Globus pallidus (tissue), 1 donor: ENCODE data around the gene NIN.
"Not testable (repeated sequence)": the region's sequence is repeated elsewhere in the genome, so short reads cannot be mapped to it uniquely, and the experiment has no call there.

Experiments
- DNase-seq: peaks from one replicate; pipeline ENCODE4 v3.0.0-alpha.2; 2015; ENCODE audit warnings: low spot score

Gene NIN

DNA sequence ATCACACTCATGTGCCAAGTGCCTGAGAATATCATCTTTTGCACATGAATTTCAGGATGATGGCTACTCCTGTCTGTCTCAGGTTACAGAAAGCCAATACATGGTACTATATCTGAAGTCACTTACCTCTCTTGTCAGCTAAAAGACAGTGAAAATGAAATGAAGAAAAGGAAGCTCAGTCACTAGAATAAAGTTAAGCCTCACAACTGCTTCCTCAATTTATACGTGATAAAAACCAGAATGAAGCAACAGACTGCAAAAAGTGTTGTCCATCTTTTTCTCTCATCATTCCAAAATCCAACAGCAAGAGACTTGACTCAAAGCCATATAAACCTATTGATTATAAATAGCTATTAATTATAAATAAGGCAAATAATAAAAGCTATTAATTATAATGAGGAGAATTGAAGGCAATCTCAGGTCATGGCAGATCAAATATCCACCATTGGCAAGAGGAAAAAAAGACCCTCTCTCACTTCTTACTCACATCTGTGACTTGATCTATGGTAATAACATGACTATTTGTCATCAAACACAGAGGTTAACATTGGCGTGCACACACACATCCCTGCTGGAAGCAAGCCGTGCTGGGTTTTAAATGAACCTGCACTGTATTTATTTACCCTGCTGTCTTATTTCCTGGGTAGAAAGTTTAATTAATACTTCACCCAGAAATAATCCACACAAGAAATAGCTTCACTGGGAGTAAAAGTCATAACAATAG lies 10.0 kb downstream of the NIN start:
- DNase-seq: no peak

DNA sequence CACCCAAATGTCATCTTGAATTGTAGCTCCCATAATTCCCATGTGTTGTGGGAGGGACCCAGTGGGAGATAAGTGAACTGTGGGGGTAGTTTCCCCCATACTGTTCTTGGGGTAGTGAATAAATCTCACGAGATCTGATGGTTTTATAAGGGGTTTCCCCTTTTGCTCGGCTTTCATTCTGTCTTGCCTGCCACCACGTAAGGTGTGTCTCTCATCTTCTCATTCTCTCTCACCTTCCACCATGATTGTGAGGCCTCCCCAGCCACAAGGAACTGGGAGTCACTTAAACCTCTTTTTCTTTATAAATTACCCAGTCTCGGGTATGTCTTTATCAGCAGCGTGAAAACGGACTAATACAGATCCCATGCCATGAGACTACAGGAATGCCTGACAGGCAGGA lies 11.7 kb downstream of the NIN start:
- not testable (repeated sequence) for DNase-seq

DNA sequence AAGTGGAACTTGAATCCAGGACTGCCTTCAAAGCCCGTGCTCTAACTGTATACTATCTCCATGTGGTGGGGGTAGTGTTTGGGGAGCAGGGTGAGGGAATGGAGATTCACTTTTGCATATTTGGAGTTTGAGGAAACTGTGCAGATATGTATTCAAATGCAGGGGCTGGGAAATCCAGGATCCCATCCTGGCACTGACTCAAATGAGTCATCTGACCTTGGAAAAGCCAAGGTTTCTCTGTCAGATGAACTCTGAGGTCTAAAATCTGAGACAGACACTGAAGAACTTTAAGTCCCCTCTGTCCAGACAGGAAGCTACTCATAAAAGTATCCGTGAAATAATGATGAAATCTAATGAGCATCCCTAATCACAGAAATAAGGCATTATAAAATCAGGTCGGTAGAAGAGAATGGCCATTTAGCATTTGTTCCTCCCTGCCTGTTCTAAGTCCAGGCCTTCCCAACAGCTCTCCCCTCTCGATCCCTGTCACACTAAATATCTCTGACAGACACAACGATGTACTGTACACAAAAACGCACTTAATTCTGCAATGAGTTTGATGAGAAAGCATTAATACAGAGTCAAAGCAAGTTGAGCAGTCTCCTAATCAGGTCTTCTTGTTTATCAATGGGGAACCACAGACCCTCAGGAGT lies 14.4 kb downstream of the NIN start:
- no peak for DNase-seq

DNA sequence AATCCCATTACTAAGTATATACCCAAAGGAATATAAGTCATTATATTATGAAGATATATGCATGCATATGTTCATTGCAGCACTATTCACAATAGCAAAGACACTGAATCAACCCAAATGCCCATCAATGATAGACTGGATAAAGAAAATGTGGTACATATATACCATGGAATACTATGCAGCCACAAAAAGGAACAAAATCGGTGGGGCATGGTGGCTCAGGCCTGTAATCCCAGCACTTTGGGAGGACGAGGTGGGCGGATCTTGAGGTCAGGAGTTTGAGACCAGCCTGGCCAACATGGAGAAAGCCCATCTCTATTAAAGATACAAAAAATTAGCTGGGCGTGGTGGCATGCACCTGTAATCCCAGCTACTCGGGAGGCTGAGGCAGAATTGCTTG lies 15.4 kb downstream of the NIN start:
- DNase-seq: not testable (repeated sequence)

DNA sequence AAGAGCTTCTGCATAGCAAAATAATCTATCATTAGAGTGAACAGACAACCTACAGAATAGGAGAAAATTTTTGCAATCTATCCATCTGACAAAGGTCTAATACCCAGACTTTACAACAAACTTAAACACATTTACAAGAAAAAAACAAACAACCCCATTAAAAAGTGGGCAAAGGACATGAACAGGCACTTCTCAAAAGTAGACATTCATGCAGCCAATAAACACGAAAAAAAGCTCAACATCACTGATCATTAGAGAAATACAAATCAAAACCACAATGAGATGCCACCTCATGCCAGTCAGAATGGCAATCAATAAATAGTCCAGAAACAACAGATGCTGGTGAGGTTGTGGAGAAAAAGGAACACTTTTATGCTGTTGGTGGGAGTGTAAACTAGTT lies 15.9 kb downstream of the NIN start:
- DNase-seq: not testable (repeated sequence)

DNA sequence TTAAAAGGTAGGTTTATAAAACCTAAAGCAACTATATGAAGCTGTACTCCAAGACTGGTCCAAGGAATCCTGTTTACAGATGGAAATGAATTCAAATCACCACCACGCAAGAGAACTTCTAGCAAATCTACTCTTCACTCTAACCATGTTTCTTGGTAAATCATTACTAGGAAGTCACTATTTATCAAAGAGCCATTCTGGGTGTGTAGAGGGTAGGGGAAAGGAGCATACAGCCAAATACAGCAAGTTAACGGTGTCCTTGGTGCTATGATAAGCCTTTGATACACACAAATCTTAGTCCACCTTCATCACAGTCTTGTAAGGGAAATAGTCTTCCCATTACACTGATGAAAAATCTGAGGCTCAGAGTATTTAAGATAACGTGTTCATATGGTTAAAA lies 16.8 kb downstream of the NIN start:
- no peak for DNase-seq

DNA sequence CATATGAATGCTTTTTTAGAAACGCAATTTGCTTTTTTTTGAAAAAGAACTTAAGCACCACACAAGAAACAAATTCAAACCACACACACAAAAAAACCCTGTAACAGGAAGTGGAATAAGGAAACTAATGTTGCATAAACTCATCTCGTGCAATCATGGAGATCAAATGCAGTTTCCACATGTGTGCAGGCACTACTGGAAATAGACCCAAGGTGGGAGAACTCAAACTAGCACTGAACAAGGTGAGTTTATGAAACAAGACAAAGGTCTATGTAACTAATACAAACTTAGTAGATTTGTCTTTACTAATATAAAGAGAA lies 17.5 kb downstream of the NIN start:
- DNase-seq: no peak

DNA sequence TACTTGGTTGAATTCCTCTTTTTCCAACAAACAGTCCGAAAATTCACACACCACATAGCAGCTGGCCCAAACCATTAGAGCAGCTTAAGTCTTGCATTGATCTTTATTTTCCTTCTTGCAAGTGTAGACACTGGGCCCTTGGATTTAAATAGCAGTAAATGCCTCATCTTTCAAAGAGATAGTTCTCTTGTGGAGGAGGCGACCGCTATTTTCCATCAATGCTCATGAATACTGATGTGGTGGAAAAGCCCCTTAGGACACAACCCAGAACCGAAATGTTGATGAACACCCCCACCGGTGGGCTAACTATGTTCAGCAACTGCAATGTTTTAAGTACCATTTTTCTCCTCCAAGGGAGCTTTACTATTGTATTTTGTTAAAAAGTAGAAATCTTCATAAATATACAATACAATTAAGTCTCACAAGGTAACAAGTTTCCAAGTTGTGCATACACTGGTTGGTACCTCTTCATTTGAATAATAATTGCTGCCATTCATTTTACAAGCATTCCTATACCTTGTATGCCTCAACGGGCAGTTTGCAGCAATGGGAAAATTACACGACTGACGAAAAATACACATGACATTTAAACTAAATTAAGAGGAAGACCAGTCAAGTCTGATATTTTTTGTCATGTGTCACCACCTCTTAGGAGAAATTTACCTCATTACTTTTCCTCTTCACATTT lies 18.0 kb downstream of the NIN start:
- no peak for DNase-seq

DNA sequence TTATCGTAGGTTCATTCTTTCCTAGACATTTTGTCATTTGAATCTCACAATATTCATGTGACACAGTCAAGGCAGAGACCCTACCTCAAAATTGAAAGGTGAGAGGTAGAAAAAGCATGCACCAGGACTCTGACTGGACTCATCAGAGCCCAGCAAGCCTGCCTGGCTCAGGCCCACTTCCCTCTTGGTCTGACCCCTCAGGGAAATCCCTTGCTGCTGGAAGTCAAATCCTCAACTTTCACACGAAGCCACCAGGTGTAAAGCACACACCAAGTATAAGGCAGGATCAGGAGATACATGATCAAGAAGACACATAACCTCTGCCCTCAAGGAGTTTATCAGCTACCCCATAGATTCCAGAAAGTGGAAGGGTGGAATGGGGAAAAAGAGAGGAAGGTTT lies 18.8 kb downstream of the NIN start:
- no peak for DNase-seq

DNA sequence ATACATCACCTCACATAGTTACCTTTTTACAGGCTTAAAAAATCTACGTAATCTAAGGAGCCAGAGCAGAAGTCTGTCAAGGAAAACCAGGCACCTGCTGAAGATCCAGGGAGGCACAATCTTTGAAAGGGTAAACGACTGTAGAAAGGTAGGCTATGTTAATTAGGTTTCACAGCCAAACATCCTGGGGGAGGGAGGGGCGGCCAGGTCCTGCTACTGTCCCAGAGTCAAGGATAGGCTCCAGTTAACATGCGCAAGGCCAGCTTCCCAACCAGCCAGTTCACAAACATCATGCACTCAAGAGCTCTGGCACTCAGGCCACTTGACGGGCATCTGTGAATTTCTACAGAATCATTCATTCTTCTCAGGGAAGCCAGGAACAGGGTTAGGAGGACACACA lies 22.9 kb downstream of the NIN start:
- no peak for DNase-seq

DNA sequence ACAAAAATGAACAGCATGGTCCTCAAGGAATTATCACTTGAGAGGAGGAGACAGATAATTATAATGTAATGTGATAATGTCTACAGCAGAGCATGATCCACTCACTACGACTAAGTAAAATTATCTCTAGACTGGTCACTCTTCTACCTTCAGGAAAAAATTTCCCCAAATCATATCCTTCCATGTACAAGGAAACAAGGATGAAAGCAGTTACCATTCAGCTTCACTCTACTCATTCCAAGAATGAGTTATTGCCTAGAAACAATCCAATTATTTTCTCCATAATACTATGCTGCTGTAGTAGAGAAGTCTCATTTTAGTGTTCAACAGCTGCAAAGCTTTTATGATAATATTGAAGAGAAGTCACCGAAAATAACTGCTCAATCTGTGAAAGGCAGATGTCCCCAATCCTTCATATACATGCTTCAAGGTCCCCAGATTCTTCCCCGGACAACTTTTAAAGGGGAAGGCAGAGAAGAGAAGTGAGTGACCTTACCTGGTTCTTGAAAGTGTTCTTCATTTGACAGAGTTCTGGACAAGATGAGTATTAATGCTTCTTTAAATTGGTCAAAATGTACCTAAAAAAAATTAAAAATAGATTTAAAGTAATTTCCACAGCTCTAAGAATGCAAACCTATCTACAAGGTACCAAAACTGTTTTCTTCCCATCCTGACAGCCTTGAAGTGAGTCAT lies 24.6 kb downstream of the NIN start:
- DNase-seq: no peak

DNA sequence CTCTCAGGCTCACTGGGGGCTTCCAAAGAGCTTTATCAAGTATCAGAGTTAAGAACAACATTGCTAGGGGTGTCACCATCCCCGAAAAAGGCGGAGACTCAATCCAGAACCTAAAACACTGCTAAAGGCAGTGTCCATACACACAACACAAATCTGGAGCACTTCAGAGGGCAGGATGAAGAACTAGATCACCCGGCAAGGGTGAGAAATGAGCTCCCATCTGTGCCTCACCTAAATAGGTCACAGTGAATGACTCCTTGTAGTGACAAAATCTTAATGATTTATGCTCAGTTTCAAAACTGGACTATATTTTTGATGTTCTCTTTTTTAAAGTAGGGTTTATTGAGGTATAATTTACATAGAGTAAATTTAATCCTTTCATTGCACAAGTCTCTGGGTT lies 25.6 kb downstream of the NIN start:
- no peak for DNase-seq

DNA sequence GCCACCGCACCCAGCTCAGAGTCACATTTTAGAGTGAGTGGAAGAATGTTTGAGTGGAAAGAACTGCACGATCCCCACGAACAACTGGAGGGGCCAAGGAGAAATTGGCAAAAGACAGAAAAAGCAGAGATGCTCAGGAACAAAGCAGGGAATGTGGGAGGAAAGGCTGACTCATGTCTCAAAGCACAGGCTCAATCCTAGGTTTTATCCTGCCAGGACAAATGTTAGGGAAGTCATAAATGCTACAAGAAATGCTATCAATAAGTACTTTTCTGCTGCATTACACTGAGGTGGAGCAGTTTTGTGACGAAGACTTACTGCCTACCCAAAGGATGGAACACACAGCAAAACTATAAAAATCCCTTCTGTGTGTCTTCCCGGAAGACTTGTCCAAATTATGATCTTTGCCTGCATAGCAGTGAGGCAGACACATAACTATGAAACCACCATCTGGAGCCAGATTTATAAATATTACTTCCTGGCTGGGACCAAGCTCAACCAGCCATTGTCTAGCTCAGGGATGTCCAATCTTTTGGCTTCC lies 26.7 kb downstream of the NIN start:
- no peak for DNase-seq

DNA sequence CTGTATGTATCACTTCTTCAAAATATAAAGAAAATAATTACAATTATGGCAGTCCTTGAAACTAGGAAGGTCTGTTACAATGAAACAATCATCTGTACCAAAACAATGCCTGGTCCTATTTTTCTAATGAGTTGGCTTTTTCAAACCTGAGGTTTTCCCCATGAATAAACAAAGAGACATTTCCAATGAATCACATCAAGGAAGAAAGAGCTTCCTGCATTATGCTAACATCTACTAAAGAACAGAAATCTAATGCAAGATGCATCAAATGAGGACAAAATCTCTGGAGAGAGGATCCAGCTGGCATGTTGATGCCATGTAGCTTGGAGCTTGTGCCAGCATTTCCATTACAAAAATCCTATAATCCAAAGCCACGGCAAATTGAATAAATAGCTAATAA lies 29.3 kb downstream of the NIN start:
- DNase-seq: no peak

DNA sequence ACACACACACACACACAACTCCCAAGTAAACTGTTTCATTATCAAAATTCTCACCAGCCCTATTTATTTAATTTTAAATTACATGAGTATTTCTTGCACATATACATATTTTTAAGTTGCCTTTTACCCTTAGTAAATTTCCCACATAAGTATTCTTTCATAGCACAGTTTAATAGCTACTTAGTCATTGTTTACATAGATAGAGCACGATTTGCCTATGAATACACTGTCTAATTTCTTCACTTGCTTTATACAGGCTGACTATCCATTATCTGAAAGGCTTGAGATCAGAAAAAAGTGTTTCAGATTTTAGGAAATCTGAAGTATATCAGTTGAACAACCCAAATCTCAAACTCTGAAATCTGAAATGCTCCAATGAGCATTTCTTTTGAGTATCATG lies 30.9 kb downstream of the NIN start:
- DNase-seq: no peak

DNA sequence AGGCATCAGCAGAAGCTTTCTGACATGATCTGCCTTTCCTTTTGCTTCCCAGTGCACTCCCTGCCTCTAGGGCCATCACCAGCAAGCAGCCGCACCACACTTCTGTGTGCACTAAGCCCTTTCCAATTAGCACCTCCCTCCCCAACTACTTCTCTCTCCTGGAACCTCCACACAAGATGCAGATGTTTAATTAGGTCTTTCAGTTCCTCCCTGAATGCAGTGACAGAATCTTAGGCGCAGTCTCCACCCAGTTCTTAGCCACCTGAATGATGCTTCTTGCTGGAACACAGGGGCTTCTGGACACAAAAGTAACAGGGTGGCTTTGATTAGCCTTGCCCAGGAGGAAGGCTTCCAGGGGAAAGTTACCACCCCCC lies 32.9 kb downstream of the NIN start:
- DNase-seq: no peak

DNA sequence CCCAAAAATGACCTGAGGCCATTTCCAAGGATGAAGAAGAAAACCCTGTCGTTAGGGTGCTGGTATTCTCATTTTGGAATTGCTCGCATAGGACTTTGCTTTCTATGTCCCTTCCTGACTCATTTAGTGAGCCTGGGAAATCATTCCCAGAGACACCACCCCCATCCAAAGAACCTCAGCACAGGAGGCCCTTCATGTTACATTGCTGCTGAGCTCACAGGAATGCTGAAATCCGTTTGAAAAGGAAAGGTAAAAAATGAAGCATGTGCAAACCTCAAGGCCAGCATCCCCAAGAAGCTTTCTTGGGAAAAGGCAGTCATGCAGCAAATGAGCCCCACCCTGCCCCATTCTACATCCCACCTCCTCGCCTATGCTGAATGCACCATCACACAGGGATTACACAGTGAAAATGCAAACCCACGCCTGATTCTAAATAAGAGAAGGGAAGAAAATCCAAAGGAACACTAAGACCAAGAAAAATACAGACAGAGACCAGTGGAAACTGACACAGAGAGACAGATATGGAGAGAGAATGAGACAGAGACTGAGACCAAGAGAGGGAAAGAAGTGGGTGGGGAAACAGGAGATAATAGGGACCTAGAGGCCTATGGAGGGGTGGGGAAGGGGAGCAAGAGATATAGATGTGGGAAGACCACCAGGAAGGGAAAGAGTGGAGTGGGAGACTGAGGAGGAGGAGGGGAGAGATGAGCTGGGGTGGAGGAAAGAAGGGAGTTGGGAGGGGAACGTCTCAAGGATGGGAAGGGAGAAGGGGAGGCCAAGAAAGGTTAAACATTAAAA lies 33.5 kb downstream of the NIN start:
- DNase-seq: no peak

DNA sequence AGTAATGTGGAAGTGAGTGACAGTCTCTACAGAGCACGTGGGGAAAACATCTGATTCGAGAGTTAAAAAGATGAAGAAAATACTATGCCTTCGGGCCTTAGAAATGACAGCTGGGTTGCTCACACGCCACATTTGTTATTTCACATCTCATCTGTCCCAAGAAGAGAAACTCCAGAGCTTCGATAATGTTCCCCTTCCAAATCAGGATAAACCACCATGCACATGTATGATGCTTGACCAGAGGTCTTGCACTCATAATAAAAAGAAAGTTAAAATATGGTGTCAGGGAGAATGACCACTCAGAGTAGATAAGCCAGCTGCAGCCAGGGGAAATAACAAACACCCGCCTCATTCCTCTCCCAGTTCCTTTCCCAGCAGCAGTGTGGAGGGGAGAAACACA lies 34.6 kb downstream of the NIN start:
- no peak for DNase-seq

DNA sequence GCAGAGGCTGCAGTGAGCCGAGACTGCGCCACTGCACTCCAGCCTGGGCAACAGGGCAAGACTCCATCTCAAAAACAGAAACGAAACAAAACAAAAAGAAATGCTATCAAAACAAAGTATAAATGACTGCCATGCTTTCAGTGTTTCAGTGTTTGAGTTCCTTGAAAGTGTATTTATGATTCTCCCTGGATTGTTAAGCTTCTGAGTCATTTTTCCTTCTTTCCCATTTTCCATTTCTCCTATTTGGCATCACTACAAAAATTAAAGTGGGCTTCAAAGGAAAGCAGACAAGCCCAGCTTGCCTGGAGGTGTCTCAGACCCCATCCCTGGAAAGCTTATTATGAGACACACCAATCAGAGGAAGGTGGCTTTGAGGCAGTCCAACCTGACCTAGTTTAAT lies 35.1 kb downstream of the NIN start:
- DNase-seq: no peak

DNA sequence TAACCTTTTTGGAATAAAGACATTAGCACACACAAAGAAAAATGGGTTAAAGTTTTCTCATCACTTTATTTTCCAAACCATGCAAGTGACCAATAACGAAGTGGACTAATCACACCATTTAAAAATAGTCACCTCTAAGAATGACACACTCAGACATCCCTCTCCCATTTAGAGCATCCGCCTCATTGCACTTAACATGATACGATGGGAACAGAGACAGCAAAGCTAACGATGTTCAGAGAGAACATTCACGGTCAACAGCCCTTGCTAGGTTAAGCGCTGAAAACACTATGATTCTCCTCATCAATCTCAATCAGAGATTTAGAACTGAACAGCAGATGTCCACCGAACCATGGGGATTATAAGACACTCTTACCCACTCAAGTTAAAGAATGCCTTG lies 35.8 kb downstream of the NIN start:
- no peak for DNase-seq

DNA sequence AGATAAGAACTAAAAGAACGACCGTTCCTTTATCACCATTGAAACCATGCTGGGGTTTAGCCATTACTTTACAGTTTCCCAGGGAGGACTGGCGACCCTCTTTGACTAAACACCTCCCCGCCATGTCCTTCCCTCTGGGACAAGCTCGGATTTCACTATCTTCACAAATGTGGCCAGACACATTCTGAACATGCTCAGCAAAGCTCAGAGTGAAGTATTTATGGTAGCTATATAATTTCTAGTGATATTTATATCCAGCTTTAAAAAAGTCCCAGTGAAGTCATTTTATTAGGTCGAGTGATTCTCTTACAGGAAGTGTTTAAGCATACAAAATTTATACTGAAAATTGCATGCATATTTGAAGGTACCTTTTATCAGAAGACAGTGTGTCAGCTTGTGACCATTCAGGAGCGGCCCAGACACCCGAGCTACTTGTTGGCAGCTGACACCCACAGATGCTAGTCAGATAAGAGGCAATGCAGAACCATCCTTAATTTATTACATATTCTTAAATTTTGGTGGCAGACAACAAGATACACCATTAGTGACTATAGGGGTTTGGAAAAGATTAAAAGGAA lies 36.8 kb downstream of the NIN start:
- no peak for DNase-seq

DNA sequence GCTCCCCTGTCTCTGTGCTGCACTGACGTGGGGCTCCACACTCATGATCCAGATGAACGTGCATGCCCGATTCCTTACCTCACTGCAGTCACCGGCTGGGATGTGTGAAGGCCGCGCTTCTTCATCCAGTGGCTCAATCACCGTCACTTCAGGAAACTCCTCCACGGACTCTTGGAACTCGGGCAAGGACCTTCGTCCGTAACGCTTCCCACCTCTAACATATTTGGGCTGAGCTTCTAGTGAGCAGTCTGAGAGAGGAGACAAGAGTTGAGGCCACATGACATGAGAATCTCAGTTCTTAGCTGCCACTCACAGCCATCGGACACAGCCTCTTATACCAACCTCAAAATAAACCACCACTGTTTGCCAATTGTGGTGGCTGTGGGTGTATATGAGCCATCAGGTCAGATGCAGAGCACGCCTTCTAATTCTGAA lies 38.3 kb downstream of the NIN start:
- DNase-seq: no peak
